T-helper 17 cell (primary cell): Measurements from ENCODE around the gene PNPLA1. TPM values are rescaled to one million over a fixed set of nuclear protein-coding genes. Genes with fewer than 3 reads are reported as not detected.
A peak's percentile ranks its signal among the peaks of the same experiment; 100 is the strongest.

Source experiments
- ATAC-seq: fragments of 150-1000 bp; cut with Tn5 transposase; 2 replicates; pipeline ENCODE4 v1.10.0; 2021; ENCODE audit warnings: mild to moderate bottlenecking, moderate library complexity
- DNase-seq, 3 donors: peaks; one replicate each; pipeline versions ENCODE4 v3.0.0 to v3.0.0-alpha.2; 2020 to 2021
- H3K9me3 ChIP-seq: one replicate; pipeline ENCODE4 v1.7.0; 2013; ENCODE audit warnings: low read length, mild to moderate bottlenecking; ENCODE audit not compliant: control insufficient read depth, poor library complexity, severe bottlenecking
- H3K27ac Mint-ChIP-seq: one replicate; pipeline ENCODE4 v1.8.0; 2022; ENCODE audit warnings: mild to moderate bottlenecking, moderate library complexity, mixed read lengths
- H3K27me3 Mint-ChIP-seq: one replicate; pipeline ENCODE4 v1.8.0; 2022; ENCODE audit warnings: mixed read lengths
- H3K36me3 Mint-ChIP-seq: one replicate; pipeline ENCODE4 v1.8.0; 2022; ENCODE audit warnings: low read depth, mixed read lengths
- H3K4me1 Mint-ChIP-seq: one replicate; pipeline ENCODE4 v1.8.0; 2022; ENCODE audit warnings: mild to moderate bottlenecking, mixed read lengths
- H3K4me3 Mint-ChIP-seq: one replicate; pipeline ENCODE4 v1.8.0; 2022; ENCODE audit warnings: mild to moderate bottlenecking, moderate library complexity, mixed read lengths
- total RNA-seq, 4 donors: library from RNA in 2 of 4; stranded (reverse) in 2 of 4; gene quantifications; one replicate each; pipeline ENCODE4 v1.2.3 and lab custom pipeline; 2022 to 2026

Gene PNPLA1
- under 1 TPM in 1 of 2 donors, not detected in 1; 0.15 TPM for total RNA-seq
- total RNA-seq (lab: John Stamatoyannopoulos, UW): 0.12 to 0.23 reads per million in 2 donors

DNA sequence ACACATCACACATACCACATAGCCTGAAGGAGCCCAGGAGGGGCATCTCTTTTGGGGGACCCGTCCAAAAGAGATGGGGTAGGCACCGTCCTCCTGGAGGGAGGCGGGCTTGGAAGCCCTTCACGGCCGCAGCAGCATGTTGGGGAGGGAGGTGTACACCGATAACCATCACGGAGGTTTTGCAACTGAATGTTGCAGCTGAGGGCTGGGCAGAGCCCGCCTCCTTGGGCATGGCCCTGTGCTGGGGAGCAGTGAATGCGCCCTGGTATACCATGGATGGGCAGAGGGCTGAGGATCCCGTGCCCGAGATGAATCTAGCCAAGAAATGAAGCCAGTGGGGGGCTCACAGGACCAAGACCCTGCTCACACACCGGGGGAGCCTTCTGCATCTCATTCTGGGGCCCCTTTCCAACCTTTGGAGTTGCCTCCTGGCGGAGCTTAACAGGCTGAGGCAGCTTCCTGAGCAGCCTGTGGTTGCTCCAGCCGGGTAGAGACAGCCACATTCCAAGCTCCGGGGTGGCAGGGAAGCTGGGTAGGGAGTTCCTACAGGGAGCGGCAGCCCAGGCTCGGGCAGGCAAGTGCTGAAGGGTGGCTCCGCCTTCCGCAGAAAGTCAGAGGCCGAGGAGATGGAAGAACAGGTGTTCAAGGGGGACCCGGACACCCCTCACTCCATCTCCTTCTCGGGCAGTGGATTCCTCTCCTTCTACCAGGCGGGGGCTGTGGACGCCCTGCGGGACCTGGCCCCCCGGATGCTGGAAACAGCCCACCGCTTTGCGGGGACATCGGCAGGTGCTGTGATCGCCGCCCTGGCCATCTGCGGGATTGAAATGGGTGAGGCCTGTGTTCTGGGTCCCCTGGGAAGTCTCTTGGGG lies at the start of gene PNPLA1:
PNPLA1 (plus strand) TSS at position 227 of the 872 bp plus-strand sequence; CDS start at position 627, 400 bp downstream.
- H3K27ac Mint-ChIP-seq: no peak within 1 kb of the TSS

GRCh38 chr6:36220226-36220625 lies 49.6 kb upstream of the PNPLA1 start:
- DNase-seq (no peak), ATAC-seq (no peak)
- peaks cover 7% of the 10 kb centered on the region for H3K36me3 Mint-ChIP-seq
- H3K9me3 ChIP-seq: no peaks in the 10 kb centered on the region
- H3K27me3 Mint-ChIP-seq: no peaks in the 10 kb centered on the region
- H3K27ac Mint-ChIP-seq: no peak overlapping the region
- peaks cover 13% of the 10 kb centered on the region for H3K4me1 Mint-ChIP-seq
- no peak overlapping the region for H3K4me3 Mint-ChIP-seq

More for the DNA sequence above, at the start of gene PNPLA1:
- no peak for ATAC-seq
- Mint-ChIP-seq H3K36me3 (peaks cover 4% of the 10 kb centered on the region), H3K4me3 (no peak within 1 kb of the TSS), H3K4me1 (peaks cover 15% of the 10 kb centered on the region), H3K27me3 (peaks cover 62% of the 10 kb centered on the region)
- no peaks in the 10 kb centered on the region for H3K9me3 ChIP-seq
- no peak for DNase-seq

- DNase-seq: no peak
- H3K4me1 Mint-ChIP-seq: peaks cover 8% of the 10 kb centered on the region
- H3K36me3 Mint-ChIP-seq: peaks cover 4% of the 10 kb centered on the region
- no peak overlapping the region for H3K4me3 Mint-ChIP-seq
- H3K27ac Mint-ChIP-seq: no peak overlapping the region
- no peaks in the 10 kb centered on the region for H3K27me3 Mint-ChIP-seq
- no peaks in the 10 kb centered on the region for H3K9me3 ChIP-seq
- no peak for ATAC-seq
Observed at GRCh38 chr6:36221674-36222073, 48.2 kb upstream of the PNPLA1 start.

- H3K4me3 Mint-ChIP-seq: no peak overlapping the region
- no peaks in the 10 kb centered on the region for H3K9me3 ChIP-seq
Observed at GRCh38 chr6:36222924-36223323, 46.9 kb upstream of the PNPLA1 start.

GRCh38 chr6:36223706-36224105 lies 46.2 kb upstream of the PNPLA1 start:
- DNase-seq: no peak
- no peaks in the 10 kb centered on the region for H3K9me3 ChIP-seq
- no peak overlapping the region for H3K4me3 Mint-ChIP-seq
- H3K36me3 Mint-ChIP-seq: peaks cover 4% of the 10 kb centered on the region
- peaks cover 5% of the 10 kb centered on the region for H3K4me1 Mint-ChIP-seq
- no peak overlapping the region for H3K27ac Mint-ChIP-seq
- no peaks in the 10 kb centered on the region for H3K27me3 Mint-ChIP-seq
- ATAC-seq: no peak

More at GRCh38 chr6:36222924-36223323, 46.9 kb upstream of the PNPLA1 start:
- H3K27ac Mint-ChIP-seq: no peak overlapping the region
- peaks cover 4% of the 10 kb centered on the region for H3K36me3 Mint-ChIP-seq
- H3K27me3 Mint-ChIP-seq: no peaks in the 10 kb centered on the region
- ATAC-seq: no peak
- no peak for DNase-seq
- peaks cover 5% of the 10 kb centered on the region for H3K4me1 Mint-ChIP-seq

DNA sequence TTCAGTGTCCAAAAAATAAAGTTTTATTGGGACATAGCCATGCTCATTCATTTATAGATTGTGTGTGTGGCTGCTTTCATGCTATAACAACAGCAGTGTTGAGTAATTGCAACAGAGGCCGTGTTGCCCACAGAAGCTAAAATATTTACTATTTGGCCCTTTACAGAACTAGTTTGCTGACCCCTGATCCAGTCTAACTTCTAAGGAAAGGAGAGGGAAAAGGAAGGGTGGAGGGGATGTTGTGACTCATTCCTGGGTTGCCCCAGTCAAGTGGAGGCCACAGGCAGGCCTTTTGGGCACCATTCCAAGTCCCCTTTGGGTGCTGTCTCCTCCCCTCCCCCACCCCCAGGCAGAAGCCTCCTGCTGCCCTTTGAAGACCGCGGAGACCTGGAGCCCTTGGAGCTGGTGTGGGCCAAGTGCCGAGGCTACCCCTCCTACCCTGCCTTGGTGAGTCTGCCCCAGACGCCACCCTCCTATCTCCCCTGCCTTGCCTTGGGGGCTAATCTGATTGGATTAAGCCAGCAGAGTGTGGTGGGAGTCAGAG lies 44.9 kb upstream of the PNPLA1 start:
- no peaks in the 10 kb centered on the region for H3K27me3 Mint-ChIP-seq
- peaks cover 2% of the 10 kb centered on the region for H3K4me1 Mint-ChIP-seq
- H3K27ac Mint-ChIP-seq: no peak overlapping the region
- peaks cover 4% of the 10 kb centered on the region for H3K36me3 Mint-ChIP-seq
- no peaks in the 10 kb centered on the region for H3K9me3 ChIP-seq
- no peak for DNase-seq
- ATAC-seq: no peak
- no peak overlapping the region for H3K4me3 Mint-ChIP-seq

GRCh38 chr6:36226438-36227047 lies 43.3 kb upstream of the PNPLA1 start:
- peaks cover 5% of the 10 kb centered on the region for H3K4me1 Mint-ChIP-seq
- H3K27me3 Mint-ChIP-seq: no peaks in the 10 kb centered on the region
- DNase-seq (no peak), ATAC-seq (no peak)
- H3K36me3 Mint-ChIP-seq: peaks cover 11% of the 10 kb centered on the region
- H3K4me3 Mint-ChIP-seq: no peak overlapping the region
- H3K27ac Mint-ChIP-seq: no peak overlapping the region
- H3K9me3 ChIP-seq: no peaks in the 10 kb centered on the region

DNA sequence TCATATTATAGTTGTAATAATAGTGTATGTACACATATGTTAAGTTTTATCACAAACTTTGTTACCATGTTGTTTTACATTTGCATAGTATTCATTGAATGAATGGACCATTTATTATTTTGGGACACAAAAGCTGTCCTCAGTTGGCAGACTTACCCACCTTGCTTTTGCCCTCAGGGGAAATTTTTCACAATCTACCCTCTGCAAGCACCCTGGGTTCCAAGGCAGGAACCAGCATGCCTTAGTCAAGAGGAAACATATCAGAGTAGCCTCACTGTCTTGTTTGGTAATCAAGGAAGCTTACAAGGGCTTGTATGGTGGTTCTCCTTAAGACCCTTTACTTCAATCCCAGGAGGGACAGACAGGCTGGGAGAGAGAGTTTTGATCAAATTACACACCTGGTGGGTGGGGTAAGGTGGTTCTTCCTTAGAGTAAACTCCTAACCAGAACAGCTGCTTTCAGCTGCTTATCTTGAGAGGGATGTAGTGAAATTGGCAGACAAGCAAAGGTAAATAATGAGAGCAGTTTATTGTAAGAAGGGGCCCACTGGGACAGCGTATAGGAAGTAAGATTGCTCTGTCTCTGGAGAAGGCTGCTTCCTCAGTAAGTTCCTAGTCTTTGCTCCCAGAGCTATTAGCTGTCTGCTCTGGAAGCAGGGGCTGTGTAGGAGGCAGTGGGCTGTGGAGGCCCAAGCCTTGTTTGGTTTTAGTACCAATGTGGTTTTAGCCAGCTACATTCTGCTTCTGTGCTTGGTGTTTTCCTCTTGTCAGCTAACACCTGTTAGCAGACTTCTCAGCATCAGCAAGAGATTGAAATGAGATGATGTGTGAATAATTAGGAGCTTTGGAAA lies 42.3 kb upstream of the PNPLA1 start:
- no peaks in the 10 kb centered on the region for H3K9me3 ChIP-seq
- peaks cover 12% of the 10 kb centered on the region for H3K36me3 Mint-ChIP-seq
- no peaks in the 10 kb centered on the region for H3K27me3 Mint-ChIP-seq
- ATAC-seq (no peak), DNase-seq (no peak)
- no peak overlapping the region for H3K4me3 Mint-ChIP-seq
- H3K4me1 Mint-ChIP-seq: peaks cover 4% of the 10 kb centered on the region
- H3K27ac Mint-ChIP-seq: no peak overlapping the region

DNA sequence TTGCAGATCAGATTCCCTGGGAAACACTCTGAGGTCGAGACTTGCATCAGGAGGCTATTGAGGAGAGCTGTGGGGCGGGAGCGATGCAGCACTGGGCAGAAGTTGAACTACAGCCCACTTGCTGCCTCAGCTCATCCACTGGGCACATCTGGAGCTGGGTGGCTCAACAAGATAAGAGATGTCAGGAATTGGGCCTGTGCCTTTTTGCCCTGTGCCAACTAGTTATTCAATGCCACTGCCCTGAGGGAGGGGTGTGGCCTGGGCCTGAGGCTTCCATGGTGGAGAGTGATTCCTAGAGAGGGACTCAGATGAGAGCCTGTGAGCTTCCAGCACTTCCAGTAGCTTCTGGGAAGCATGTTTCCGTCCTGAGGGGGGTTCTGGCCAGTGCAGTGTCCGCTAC lies 40.6 kb upstream of the PNPLA1 start:
- no peak overlapping the region for H3K27ac Mint-ChIP-seq
- H3K27me3 Mint-ChIP-seq: no peaks in the 10 kb centered on the region
- H3K36me3 Mint-ChIP-seq: peaks cover 8% of the 10 kb centered on the region
- H3K4me3 Mint-ChIP-seq: no peak overlapping the region
- peaks cover 3% of the 10 kb centered on the region for H3K4me1 Mint-ChIP-seq
- no peaks in the 10 kb centered on the region for H3K9me3 ChIP-seq
- no peak for ATAC-seq
- DNase-seq: no peak

- ATAC-seq (no peak), DNase-seq (no peak)
- Mint-ChIP-seq H3K27ac (no peak overlapping the region), H3K4me3 (no peak overlapping the region), H3K27me3 (no peaks in the 10 kb centered on the region), H3K4me1 (peaks cover 10% of the 10 kb centered on the region), H3K36me3 (peaks cover 13% of the 10 kb centered on the region)
- no peaks in the 10 kb centered on the region for H3K9me3 ChIP-seq
Observed at GRCh38 chr6:36230371-36230770, 39.5 kb upstream of the PNPLA1 start.

GRCh38 chr6:36232172-36232571 lies 37.7 kb upstream of the PNPLA1 start:
- ATAC-seq (no peak), DNase-seq (no peak)
- Mint-ChIP-seq H3K27ac (no peak overlapping the region), H3K27me3 (no peaks in the 10 kb centered on the region), H3K4me3 (no peak overlapping the region), H3K4me1 (peaks cover 12% of the 10 kb centered on the region), H3K36me3 (peaks cover 15% of the 10 kb centered on the region)
- H3K9me3 ChIP-seq: no peaks in the 10 kb centered on the region

DNA sequence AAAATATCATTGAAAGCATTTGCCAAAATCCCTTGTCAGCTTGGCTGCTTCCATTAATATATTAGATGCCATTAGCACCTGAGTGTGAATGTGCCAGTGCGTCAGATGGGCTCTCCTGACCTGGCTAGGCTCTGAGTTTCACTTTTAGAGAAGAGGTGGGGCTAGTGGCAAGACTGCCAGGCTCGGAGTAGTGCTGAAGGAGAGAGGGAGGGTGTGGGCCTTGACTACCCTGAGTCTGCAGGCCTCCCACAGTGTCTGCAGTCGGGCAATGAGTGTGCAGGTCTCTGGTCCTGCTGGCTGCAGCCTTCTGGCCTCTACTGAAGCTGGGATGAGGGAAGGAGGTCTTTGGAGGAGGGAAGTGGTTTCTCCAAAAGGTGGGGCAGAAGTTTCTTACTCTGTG lies 34.6 kb upstream of the PNPLA1 start:
- H3K4me1 Mint-ChIP-seq: peaks cover 12% of the 10 kb centered on the region
- DNase-seq (no peak), ATAC-seq (no peak)
- no peaks in the 10 kb centered on the region for H3K9me3 ChIP-seq
- no peaks in the 10 kb centered on the region for H3K27me3 Mint-ChIP-seq
- H3K27ac Mint-ChIP-seq: peak overlapping the region; percentile 21
- H3K36me3 Mint-ChIP-seq: peaks cover 15% of the 10 kb centered on the region
- no peak overlapping the region for H3K4me3 Mint-ChIP-seq

DNA sequence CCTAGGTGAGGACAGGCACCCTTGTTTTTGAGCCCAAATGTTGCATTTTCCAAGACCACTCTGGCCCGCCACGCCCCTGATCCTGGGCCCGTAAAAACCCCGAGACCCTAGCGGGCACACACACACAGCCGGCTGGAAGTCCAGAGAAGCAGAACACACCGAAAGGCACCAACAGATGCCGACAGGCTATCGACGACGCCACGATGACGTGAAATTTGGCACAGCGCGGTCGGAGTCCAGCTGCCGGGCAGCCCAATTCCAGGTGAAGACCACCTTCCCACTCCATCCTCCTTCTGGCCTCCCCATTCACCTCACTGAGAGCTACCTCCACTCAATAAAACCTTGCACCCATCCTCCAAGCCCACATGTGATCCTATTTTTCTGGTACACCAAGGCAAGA lies 34.0 kb upstream of the PNPLA1 start:
- H3K4me1 Mint-ChIP-seq: peaks cover 11% of the 10 kb centered on the region
- H3K36me3 Mint-ChIP-seq: peaks cover 14% of the 10 kb centered on the region
- H3K27ac Mint-ChIP-seq: peak overlapping the region; percentile 21

More for the DNA sequence above, 34.0 kb upstream of the PNPLA1 start:
- Mint-ChIP-seq H3K4me3 (no peak overlapping the region), H3K27me3 (no peaks in the 10 kb centered on the region)
- no peak for DNase-seq
- no peak for ATAC-seq
- no peaks in the 10 kb centered on the region for H3K9me3 ChIP-seq
